OCI-LY7 (cell line): ENCODE measurements around the gene ZNF774. TPM values are rescaled to one million over a fixed set of nuclear protein-coding genes. Genes with fewer than 3 reads are reported as not detected.

Experiments used
- BruUV-seq: library from RNA; stranded (reverse); fragments of 400-500 nt; replicated peaks from 2 replicates; lab custom pipeline; 2021; lab: Mats Ljungman, UMichigan
- CTCF ChIA-PET: fragments of 300-600 bp; sonication (Branson Sonifier 250); formaldehyde crosslinking; loops from one replicate; lab custom pipeline; 2022; ENCODE audit warnings: antibody characterized with exemption; ENCODE audit not compliant: unreplicated experiment; lab: Charles Lee
- POLR2A ChIA-PET: fragments of 300-600 bp; sonication (Branson Sonifier 250); formaldehyde crosslinking; loops from one replicate; lab custom pipeline; 2022; ENCODE audit warnings: antibody characterized with exemption; lab: Charles Lee
- DNase-seq: peaks from one replicate; pipeline ENCODE4 v3.0.0-alpha.2; 2015; ENCODE audit warnings: low spot score
- H2AFZ ChIP-seq: fragments of 200-600 bp; sonication (generic), shearing (Covaris generic); 2 replicates; pipeline ENCODE4 v1.6.1; 2014; ENCODE audit warnings: mild to moderate bottlenecking, antibody characterized with exemption, low read length, moderate library complexity
- H3K27ac ChIP-seq: fragments of 200-600 bp; sonication (generic); 2 replicates; pipeline ENCODE4 v1.5.1; 2014; ENCODE audit warnings: mixed run types, low read depth, mild to moderate bottlenecking, moderate library complexity, low read length, inconsistent platforms; ENCODE audit not compliant: poor library complexity, severe bottlenecking
- H3K36me3 ChIP-seq: fragments of 200-600 bp; sonication (generic); 2 replicates; pipeline ENCODE4 v1.6.1; 2014; ENCODE audit warnings: mild to moderate bottlenecking, antibody characterized with exemption, low read length, moderate library complexity, mixed read lengths; ENCODE audit not compliant: insufficient read depth
- H3K4me1 ChIP-seq: fragments of 200-600 bp; sonication (generic); 2 replicates; pipeline ENCODE4 v1.5.1; 2014; ENCODE audit warnings: mild to moderate bottlenecking, low read length; ENCODE audit not compliant: insufficient read depth, poor library complexity, severe bottlenecking
- H3K4me2 ChIP-seq: fragments of 200-600 bp; sonication (generic); 2 replicates; pipeline ENCODE4 v1.6.1; 2014; ENCODE audit warnings: mild to moderate bottlenecking, low read length
- H3K4me3 ChIP-seq: fragments of 200-600 bp; sonication (generic); 2 replicates; pipeline ENCODE4 v1.5.1; 2014; ENCODE audit warnings: mild to moderate bottlenecking, low read depth, low read length; ENCODE audit not compliant: poor library complexity, severe bottlenecking
- H3K79me2 ChIP-seq: fragments of 200-600 bp; sonication (generic); 2 replicates; pipeline ENCODE4 v1.6.1; 2016; ENCODE audit warnings: low read depth, mild to moderate bottlenecking, low read length, moderate library complexity, mixed read lengths; ENCODE audit not compliant: insufficient read depth
- H3K9me2 ChIP-seq: fragments of 200-600 bp; sonication (generic); 2 replicates; pipeline ENCODE4 v1.6.1; 2016; ENCODE audit warnings: mild to moderate bottlenecking, low read length, mixed read lengths; ENCODE audit not compliant: insufficient read depth
- H3K9me3 ChIP-seq: fragments of 200-600 bp; sonication (generic); 2 replicates; pipeline ENCODE4 v1.6.1; 2014; ENCODE audit warnings: mild to moderate bottlenecking, mixed run types, low read length, mixed read lengths
- H4K20me1 ChIP-seq: fragments of 200-600 bp; sonication (generic); 2 replicates; pipeline ENCODE4 v1.6.1; 2014; ENCODE audit warnings: mild to moderate bottlenecking, antibody characterized with exemption, low read length, moderate library complexity, mixed read lengths; ENCODE audit not compliant: insufficient read depth
- EZH2phosphoT487 ChIP-seq: fragments of 200-600 bp; sonication (generic); IDR thresholded peaks from 2 replicates; pipeline ENCODE4 v1.6.1; 2018; ENCODE audit warnings: low read depth, borderline replicate concordance, mild to moderate bottlenecking, mixed run types, antibody characterized with exemption, low read length, moderate library complexity, mixed read lengths
- intact Hi-C: fragments of 100-400 bp; cut with micrococcal nuclease; formaldehyde crosslinking; loops from one replicate; pipeline ENCODE4 v1.10.0; 2022; ENCODE audit not compliant: unreplicated experiment
- total RNA-seq, 2 experiments: library from RNA; depleted of rRNA in 1 of 2; stranded (reverse); fragments of >200 nt in 1 of 2; shearing (Covaris generic) in 1 of 2; gene quantifications; 2 replicates each; pipeline ENCODE4 v1.2.3, GENCODE V29; 2014 to 2022
- TF ChIP-seq, protein P1 (sequence below): fragments of 200-600 bp; sonication (generic); conservative IDR thresholded peaks from 2 replicates; pipeline ENCODE4 v1.5.1; 2014; ENCODE audit warnings: mild to moderate bottlenecking, antibody characterized with exemption, low read length, moderate library complexity, mixed read lengths

The ZNF774 gene
- total RNA-seq, 2 experiments from 2014 or later, result 1.2 to 1.6 TPM

DNA sequence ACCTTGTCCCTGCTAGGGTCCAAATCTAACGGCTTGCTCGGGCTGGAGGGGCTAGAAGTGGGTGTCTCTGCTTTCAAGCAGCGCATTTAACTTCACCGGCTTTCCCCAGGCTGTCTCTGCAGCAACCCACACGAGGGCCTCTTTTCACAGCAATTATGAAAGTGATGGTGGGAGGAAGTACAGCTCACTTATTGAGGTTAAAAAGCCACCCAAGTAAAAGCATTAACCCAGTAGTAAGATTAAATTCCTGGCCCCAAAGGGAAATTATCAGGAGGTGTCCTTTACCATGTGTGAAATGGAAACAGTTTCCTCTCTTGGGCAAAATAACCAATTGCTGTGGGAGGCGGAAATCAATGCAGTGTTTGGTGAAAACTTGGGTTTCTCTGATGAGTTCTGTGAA is 45.5 kb upstream of the ZNF774 start:
- BruUV-seq, result no TSS peak
- H3K79me2 ChIP-seq, result no peaks in the 10 kb centered on the region
- TF ChIP-seq EZH2phosphoT487, result no peak
- TF ChIP-seq, protein P1, sequence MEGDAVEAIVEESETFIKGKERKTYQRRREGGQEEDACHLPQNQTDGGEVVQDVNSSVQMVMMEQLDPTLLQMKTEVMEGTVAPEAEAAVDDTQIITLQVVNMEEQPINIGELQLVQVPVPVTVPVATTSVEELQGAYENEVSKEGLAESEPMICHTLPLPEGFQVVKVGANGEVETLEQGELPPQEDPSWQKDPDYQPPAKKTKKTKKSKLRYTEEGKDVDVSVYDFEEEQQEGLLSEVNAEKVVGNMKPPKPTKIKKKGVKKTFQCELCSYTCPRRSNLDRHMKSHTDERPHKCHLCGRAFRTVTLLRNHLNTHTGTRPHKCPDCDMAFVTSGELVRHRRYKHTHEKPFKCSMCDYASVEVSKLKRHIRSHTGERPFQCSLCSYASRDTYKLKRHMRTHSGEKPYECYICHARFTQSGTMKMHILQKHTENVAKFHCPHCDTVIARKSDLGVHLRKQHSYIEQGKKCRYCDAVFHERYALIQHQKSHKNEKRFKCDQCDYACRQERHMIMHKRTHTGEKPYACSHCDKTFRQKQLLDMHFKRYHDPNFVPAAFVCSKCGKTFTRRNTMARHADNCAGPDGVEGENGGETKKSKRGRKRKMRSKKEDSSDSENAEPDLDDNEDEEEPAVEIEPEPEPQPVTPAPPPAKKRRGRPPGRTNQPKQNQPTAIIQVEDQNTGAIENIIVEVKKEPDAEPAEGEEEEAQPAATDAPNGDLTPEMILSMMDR, result no peak
- H3K4me2 ChIP-seq, result no peak overlapping the region
- H3K4me1 ChIP-seq, result no peaks in the 10 kb centered on the region
- CTCF ChIA-PET, result interaction anchor here (0.9 to 1.1 kb wide), 3 partner anchors 13 to 18 kb away, joined by 3 read pairs; no protein-coding TSS in a partner anchor
- H2AFZ ChIP-seq, result 0 out of 2 replicates have a peak overlapping the region, but pooled peaks have one; percentile 5
- POLR2A ChIA-PET, result interaction anchor here (1.1 to 1.3 kb wide), 2 partner anchors 9 to 14 kb away, joined by 3 to 4 read pairs; no protein-coding TSS in a partner anchor
- no peak overlapping the region for H3K4me3 ChIP-seq
- no peaks in the 10 kb centered on the region for H3K36me3 ChIP-seq
- H4K20me1 ChIP-seq, result no peaks in the 10 kb centered on the region
- H3K9me2 ChIP-seq, result no peaks in the 10 kb centered on the region
- no peak overlapping the region for H3K27ac ChIP-seq
- DNase-seq, result no peak
- intact Hi-C loops, result no loop called here
- no peaks in the 10 kb centered on the region for H3K9me3 ChIP-seq

DNA sequence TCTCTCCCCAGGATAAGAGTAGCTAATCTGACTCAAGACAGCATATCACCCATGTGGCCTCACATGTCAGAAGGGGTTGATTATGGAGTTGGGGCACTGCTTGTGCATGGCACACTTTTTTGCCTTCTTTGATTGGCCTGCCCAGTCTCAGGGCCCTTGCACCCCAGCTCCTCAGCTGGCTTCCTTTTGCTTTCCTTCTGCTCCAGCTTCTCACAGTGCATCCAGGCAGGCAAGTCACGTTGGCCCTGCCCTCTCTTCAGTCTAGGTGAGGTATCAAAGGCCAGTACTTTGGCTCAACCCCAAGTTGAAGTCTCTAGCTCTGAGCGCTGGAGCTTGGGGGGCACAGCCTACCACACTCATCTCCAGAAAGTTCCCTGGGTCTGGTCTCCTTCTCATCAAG is 44.4 kb upstream of the ZNF774 start:
- H3K9me2 ChIP-seq, result no peaks in the 10 kb centered on the region
- intact Hi-C loops, result no loop called here
- CTCF ChIA-PET, result interaction anchor here (0.6 to 1.0 kb wide), 3 partner anchors 12 to 26 kb away, joined by 3 to 4 read pairs (median 3); no protein-coding TSS in a partner anchor
- H4K20me1 ChIP-seq, result no peaks in the 10 kb centered on the region
- BruUV-seq, result no TSS peak
- no peak overlapping the region for H3K27ac ChIP-seq
- no peak for TF ChIP-seq EZH2phosphoT487
- TF ChIP-seq, protein P1, result no peak
- H3K4me1 ChIP-seq, result no peaks in the 10 kb centered on the region
- no peak overlapping the region for H3K4me3 ChIP-seq
- POLR2A ChIA-PET, result interaction anchor here (0.5 to 1.3 kb wide), 3 partner anchors 8 to 156 kb away, joined by 3 to 4 read pairs (median 4); no protein-coding TSS in a partner anchor
- no peaks in the 10 kb centered on the region for H3K36me3 ChIP-seq
- H3K9me3 ChIP-seq, result no peaks in the 10 kb centered on the region
- DNase-seq, result no peak
- no peak overlapping the region for H2AFZ ChIP-seq
- H3K79me2 ChIP-seq, result no peaks in the 10 kb centered on the region
- no peak overlapping the region for H3K4me2 ChIP-seq

DNA sequence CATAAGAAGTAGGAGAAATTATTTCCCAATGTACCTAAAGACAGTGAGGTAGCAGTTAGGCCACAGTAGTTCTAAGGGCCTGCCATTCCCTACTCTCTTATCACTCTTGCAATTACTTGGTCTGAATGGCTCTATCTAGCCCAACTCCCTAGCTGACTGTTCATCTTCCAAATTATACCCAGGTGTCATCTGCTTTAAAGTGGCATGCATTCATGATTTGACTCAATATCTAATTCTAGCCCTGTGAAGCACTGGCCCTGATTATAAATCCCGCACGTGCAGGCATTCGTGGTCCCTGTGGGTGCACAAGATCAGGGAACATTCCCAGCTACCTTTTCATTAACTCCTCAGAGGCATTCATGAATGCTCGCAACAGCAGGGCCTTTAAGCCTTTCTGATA is 43.1 kb upstream of the ZNF774 start:
- H3K4me3 ChIP-seq, result no peak overlapping the region
- intact Hi-C loops, result no loop called here
- CTCF ChIA-PET, result no interaction called here

More for the DNA sequence above, 43.1 kb upstream of the ZNF774 start:
- no peak overlapping the region for H3K27ac ChIP-seq
- DNase-seq, result no peak
- no peaks in the 10 kb centered on the region for H3K36me3 ChIP-seq
- no peaks in the 10 kb centered on the region for H4K20me1 ChIP-seq
- no peak overlapping the region for H2AFZ ChIP-seq
- POLR2A ChIA-PET, result no interaction called here
- BruUV-seq, result no TSS peak
- H3K9me2 ChIP-seq, result no peaks in the 10 kb centered on the region
- no peaks in the 10 kb centered on the region for H3K4me1 ChIP-seq
- H3K9me3 ChIP-seq, result no peaks in the 10 kb centered on the region
- H3K79me2 ChIP-seq, result no peaks in the 10 kb centered on the region
- no peak overlapping the region for H3K4me2 ChIP-seq
- TF ChIP-seq, protein P1, result no peak
- TF ChIP-seq EZH2phosphoT487, result no peak
